Cerebellar nuclear complex (tissue), 1 donor: ENCODE measurements around the gene ALG12.
"Not testable (repeated sequence)": the region's sequence is repeated elsewhere in the genome, so short reads cannot be mapped to it uniquely, and the experiment has no call there.

ENCODE experiments used
- DNase-seq, 2 experiments: peaks; one replicate each; lab custom pipeline; 2025; lab: John Stamatoyannopoulos, UW

The ALG12 gene

GRCh38 chr22:49945042-49945794 is 27.0 kb upstream of the ALG12 start:
- DNase-seq, result not testable (repeated sequence)

- no peak for DNase-seq
Observed at GRCh38 chr22:49944399-49944891, 26.2 kb upstream of the ALG12 start.

GRCh38 chr22:49943771-49944398 is 25.6 kb upstream of the ALG12 start:
- DNase-seq, result no peak

- DNase-seq, result no peak
Observed at GRCh38 chr22:49943405-49943765, 25.1 kb upstream of the ALG12 start.

- DNase-seq, result no peak
Observed at GRCh38 chr22:49942565-49943404, 24.5 kb upstream of the ALG12 start.

GRCh38 chr22:49941507-49942316 is 23.5 kb upstream of the ALG12 start:
- no peak for DNase-seq

GRCh38 chr22:49938565-49939136 is 20.4 kb upstream of the ALG12 start:
- DNase-seq, result no peak

GRCh38 chr22:49937758-49938564 is 19.7 kb upstream of the ALG12 start:
- no peak for DNase-seq

GRCh38 chr22:49936973-49937757 is 18.9 kb upstream of the ALG12 start:
- no peak for DNase-seq

- DNase-seq, result peak in 1 of 2 experiments; percentile 10
Observed at GRCh38 chr22:49936018-49936972, 18.1 kb upstream of the ALG12 start.

GRCh38 chr22:49935561-49935960 is 17.3 kb upstream of the ALG12 start:
- no peak for DNase-seq

GRCh38 chr22:49934891-49935557 is 16.8 kb upstream of the ALG12 start:
- no peak for DNase-seq

- no peak for DNase-seq
Observed at GRCh38 chr22:49934160-49934890, 16.1 kb upstream of the ALG12 start.

- DNase-seq, result no peak
Observed at GRCh38 chr22:49933236-49934159, 15.3 kb upstream of the ALG12 start.

GRCh38 chr22:49930596-49931412 is 12.6 kb upstream of the ALG12 start:
- peak in 1 of 2 experiments; percentile 10 for DNase-seq
